H1 (cell line): ENCODE results near the gene AIRE. TPM values are rescaled to one million over a fixed set of nuclear protein-coding genes. Genes with fewer than 3 reads are reported as not detected.

Source experiments
- EP300 ChIP-seq, 2 experiments: IDR thresholded peaks; 1 replicate in 1 of 2; 2 replicates in 1 of 2; pipeline ENCODE4 v1.6.1; 2011 to 2012; ENCODE audit warnings: low read depth in 2 of 2, low read length in 2 of 2, mild to moderate bottlenecking in 2 of 2, borderline replicate concordance in 1 of 2, inconsistent platforms in 1 of 2, moderate library complexity in 1 of 2
- RBBP5 ChIP-seq: IDR thresholded peaks from 2 replicates; pipeline ENCODE4 v1.7.1; 2012; ENCODE audit warnings: low read depth, mild to moderate bottlenecking, inconsistent platforms, low read length, moderate library complexity, borderline replicate concordance
- SIX5 ChIP-seq: IDR thresholded peaks from 2 replicates; pipeline ENCODE4 v1.6.1; 2011; ENCODE audit warnings: mild to moderate bottlenecking, low read depth, low read length
- polyA plus RNA-seq, 7 experiments: library from polyadenylated mRNA; depleted of rRNA in 3 of 7; stranded (reverse) in 5 of 7; unstranded in 2 of 7; fragments of >200 nt in 5 of 7; fragments of 200-250 nt in 2 of 7; gene quantifications; 1 replicate in 5 of 7; 2 replicates in 1 of 7; 4 replicates in 1 of 7; pipeline versions ENCODE4 v1.2.1 to v1.2.3, GENCODE V29; 2011 to 2013; ENCODE audit warnings: missing spikeins in 2 of 7, mixed read lengths in 2 of 7
- total RNA-seq: library from RNA; stranded (reverse); fragmentation: NEBNext Ultra II Directional; extraction: Animal tissue kit (Norgen Biotek cat#: 25700); gene quantifications from 2 replicates; pipeline ENCODE4 v1.2.1, GENCODE V29; 2021

Gene AIRE
- total and polyA plus RNA-seq, 2 of the 8 experiments (the other 6 are each of a cell fraction or from before 2014, with no cell fraction given) = 0.09 TPM; not detected in 1

DNA sequence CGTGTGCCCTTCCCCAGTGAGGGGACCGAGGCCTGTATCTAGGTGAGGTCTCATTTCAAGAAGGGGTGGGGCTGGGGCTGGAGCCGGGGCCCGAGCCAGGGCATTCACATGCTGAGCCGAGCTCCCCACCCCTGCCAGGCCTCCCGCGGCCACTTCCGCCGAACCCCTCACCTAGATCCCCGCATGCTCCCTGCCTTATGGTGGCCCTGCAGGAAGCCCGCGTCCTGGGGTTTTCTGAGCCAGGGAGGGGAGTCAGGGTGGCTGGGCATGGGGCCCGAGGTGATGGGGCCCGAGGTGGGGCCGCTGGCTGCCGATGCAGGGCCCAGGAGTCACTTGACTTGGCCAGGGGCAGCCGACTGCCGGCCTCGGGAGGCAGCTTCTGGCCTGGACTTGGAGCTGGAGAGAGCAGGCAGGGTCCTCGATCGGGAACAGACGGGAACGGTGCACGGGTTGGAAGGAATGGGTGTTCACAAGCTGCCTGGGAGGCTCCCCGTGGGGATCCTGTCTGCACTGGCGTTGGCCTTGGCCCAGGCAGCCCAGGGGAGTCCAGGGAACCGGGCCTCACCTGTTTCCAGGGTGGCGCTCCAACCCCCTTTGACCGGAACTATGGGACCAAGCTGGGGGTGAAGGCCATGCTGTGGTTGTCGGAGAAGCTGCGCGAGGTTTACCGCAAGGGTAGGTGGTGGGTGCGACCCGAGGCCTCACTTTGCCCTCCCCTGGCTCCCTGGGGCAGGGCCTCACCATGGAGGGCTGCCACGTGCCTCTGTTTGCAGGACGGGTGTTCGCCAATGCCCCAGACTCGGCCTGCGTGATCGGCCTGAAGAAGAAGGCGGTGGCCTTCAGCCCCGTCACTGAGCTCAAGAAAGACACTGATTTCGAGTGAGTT, 40.0 kb downstream of the AIRE start (continued):
- TF ChIP-seq EP300 (IDR thresholded peaks at IDR 0.05; ENCODE audit: borderline replicate concordance in 1 of 2, low read depth in 2 of 2, low read length in 2 of 2) (no peak), SIX5 (no peak), RBBP5 (no peak)
